HG03045 (cell line): ENCODE results near the gene NR3C1.

Source experiments
- ATAC-seq: cut with Tn5 transposase; IDR thresholded peaks from one replicate; pipeline ENCODE4 v1.9.1; 2021; ENCODE audit warnings: mild to moderate bottlenecking, moderate library complexity; ENCODE audit not compliant: unreplicated experiment

The NR3C1 gene

GRCh38 chr5:143239882-143240518, 163.5 kb downstream of the NR3C1 start:
- ATAC-seq: no peak

GRCh38 chr5:143238620-143239019, 164.9 kb downstream of the NR3C1 start:
- no peak for ATAC-seq

GRCh38 chr5:143237664-143238063, 165.8 kb downstream of the NR3C1 start:
- no peak for ATAC-seq

GRCh38 chr5:143236682-143237081, 166.8 kb downstream of the NR3C1 start:
- ATAC-seq: no peak

GRCh38 chr5:143235423-143235822, 168.1 kb downstream of the NR3C1 start:
- no peak for ATAC-seq

- no peak for ATAC-seq
Measured at GRCh38 chr5:143234162-143234842, 169.2 kb downstream of the NR3C1 start.

- no peak for ATAC-seq
Measured at GRCh38 chr5:143233031-143233430, 170.5 kb downstream of the NR3C1 start.

GRCh38 chr5:143231973-143232812, 171.3 kb downstream of the NR3C1 start:
- no peak for ATAC-seq

- ATAC-seq: no peak
Measured at GRCh38 chr5:143231416-143231815, 172.1 kb downstream of the NR3C1 start.

- no peak for ATAC-seq
Measured at GRCh38 chr5:143230676-143230996, 172.8 kb downstream of the NR3C1 start.

GRCh38 chr5:143229896-143230675, 173.4 kb downstream of the NR3C1 start:
- ATAC-seq: peak; percentile 88

- peak; percentile 56 for ATAC-seq
Measured at GRCh38 chr5:143229426-143229895, 174.0 kb downstream of the NR3C1 start.

GRCh38 chr5:143228597-143229293, 174.7 kb downstream of the NR3C1 start:
- no peak for ATAC-seq
